Measurements from ENCODE around the gene MICU2. TPM values are rescaled to one million over a fixed set of nuclear protein-coding genes. Genes with fewer than 3 reads are reported as not detected.

Gene MICU2
- total and polyA plus RNA-seq, 7 donors = 23.1 to 104 (median 45.9) TPM

DNA sequence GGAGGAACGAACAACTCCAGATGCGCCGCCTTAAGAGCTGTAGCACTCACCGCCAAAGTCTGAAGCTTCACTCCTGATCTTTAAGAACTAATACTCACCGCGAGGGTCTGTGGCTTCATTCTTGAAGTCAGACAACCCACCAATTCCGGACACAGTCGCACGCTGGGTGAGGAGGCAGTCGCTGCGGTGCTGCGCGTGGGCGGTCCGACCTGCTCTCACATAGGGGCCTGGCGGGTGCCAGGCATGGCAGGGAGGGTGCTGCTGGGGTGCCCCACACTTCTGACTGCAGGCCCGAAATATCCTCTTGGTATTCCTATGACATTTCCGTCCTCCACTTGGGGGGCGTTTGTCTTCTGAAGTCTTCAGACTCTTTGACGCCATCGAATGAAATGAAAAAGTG, 7.4 kb upstream of the MICU2 start:
- no peak overlapping the region for H3K4me3 ChIP-seq
- no peaks in the 10 kb centered on the region for H3K36me3 ChIP-seq
- intact Hi-C loops (cut with DNase I) = no loop called here
- 94% methylated on average over 21 of the region's 21 CpGs for WGBS, 2 donors
- no peaks in the 10 kb centered on the region for H3K4me1 ChIP-seq
- no peaks in the 10 kb centered on the region for H3K27me3 ChIP-seq
- no peak overlapping the region for H3K27ac ChIP-seq
- H3K9me3 ChIP-seq = no peaks in the 10 kb centered on the region
- TF ChIP-seq POLR2AphosphoS5 (IDR thresholded peaks at IDR 0.05) (no peak), EP300 (IDR thresholded peaks at IDR 0.05) (no peak), POLR2A (IDR thresholded peaks at IDR 0.05) (no peak)
- TF ChIP-seq, protein P1, sequence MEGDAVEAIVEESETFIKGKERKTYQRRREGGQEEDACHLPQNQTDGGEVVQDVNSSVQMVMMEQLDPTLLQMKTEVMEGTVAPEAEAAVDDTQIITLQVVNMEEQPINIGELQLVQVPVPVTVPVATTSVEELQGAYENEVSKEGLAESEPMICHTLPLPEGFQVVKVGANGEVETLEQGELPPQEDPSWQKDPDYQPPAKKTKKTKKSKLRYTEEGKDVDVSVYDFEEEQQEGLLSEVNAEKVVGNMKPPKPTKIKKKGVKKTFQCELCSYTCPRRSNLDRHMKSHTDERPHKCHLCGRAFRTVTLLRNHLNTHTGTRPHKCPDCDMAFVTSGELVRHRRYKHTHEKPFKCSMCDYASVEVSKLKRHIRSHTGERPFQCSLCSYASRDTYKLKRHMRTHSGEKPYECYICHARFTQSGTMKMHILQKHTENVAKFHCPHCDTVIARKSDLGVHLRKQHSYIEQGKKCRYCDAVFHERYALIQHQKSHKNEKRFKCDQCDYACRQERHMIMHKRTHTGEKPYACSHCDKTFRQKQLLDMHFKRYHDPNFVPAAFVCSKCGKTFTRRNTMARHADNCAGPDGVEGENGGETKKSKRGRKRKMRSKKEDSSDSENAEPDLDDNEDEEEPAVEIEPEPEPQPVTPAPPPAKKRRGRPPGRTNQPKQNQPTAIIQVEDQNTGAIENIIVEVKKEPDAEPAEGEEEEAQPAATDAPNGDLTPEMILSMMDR (IDR thresholded peaks at IDR 0.05) = no peak
- DNase-seq = no peak

DNA sequence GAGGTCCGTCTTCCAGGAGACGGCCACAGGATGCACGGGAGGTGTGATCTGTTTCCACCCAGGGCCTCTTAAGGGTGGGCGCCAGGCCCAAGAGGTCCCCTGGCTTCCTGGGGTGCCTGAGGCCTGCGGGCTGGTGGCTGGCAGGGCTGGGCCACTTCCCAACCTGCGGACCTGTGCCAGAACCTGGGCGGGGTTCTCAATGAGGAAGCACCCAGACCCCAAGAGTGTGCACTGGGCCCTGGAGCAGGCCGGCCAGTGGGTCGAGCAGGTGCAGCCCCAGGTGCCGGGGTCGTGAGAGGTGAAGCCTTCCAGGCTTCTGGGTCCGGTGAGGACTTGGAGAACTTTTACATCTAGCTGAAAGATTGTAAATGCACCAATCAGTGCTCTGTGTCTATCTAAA, 6.7 kb upstream of the MICU2 start:
- WGBS, 2 donors = 92 to 93% methylated on average over 12 of the region's 12 CpGs
- no peak for DNase-seq

DNA sequence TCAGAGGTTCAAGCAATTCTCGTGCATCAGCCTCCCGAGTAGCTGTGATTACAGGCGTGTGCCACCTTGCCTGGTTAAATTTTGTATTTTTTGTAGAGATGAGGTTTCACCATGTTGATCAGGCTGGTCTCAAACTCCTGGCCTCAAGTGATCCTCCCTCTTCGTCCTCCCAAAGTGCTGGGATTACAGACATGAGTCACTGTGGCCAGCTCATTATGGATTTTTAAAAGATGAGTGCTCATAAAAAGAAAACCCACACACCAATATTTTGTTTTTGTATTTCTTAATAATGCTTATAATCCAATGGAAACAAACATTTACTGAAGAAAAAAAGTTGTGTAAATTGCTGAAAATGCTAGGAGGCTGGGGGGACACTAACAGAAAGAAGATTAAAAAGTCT, 5.0 kb upstream of the MICU2 start:
- intact Hi-C loops (cut with DNase I) = loop anchor here (10.0 kb wide), 2 partner anchors 434 to 1316 kb away; partner anchors contain the start of genes MRPL57 and SKA3
- WGBS, 2 donors = 87 to 89% methylated on average over 4 of the region's 4 CpGs
- no peak overlapping the region for H3K4me3 ChIP-seq
- no peak overlapping the region for H3K27ac ChIP-seq
- TF ChIP-seq, protein P1 (IDR thresholded peaks at IDR 0.05) = no peak
- TF ChIP-seq EP300 (IDR thresholded peaks at IDR 0.05) (no peak), POLR2A (IDR thresholded peaks at IDR 0.05) (no peak), POLR2AphosphoS5 (IDR thresholded peaks at IDR 0.05) (no peak)
- no peaks in the 10 kb centered on the region for H3K9me3 ChIP-seq
- no peaks in the 10 kb centered on the region for H3K36me3 ChIP-seq
- no peaks in the 10 kb centered on the region for H3K4me1 ChIP-seq
- DNase-seq = no peak
- no peaks in the 10 kb centered on the region for H3K27me3 ChIP-seq

More for the DNA sequence above, 6.7 kb upstream of the MICU2 start:
- Histone ChIP-seq H3K4me1 (no peaks in the 10 kb centered on the region), H3K27ac (no peak overlapping the region), H3K36me3 (no peaks in the 10 kb centered on the region), H3K27me3 (no peaks in the 10 kb centered on the region), H3K4me3 (no peak overlapping the region), H3K9me3 (no peaks in the 10 kb centered on the region)
- intact Hi-C loops (cut with DNase I) = no loop called here
- no peak for TF ChIP-seq EP300 (IDR thresholded peaks at IDR 0.05)
- TF ChIP-seq, protein P1 (IDR thresholded peaks at IDR 0.05) = no peak
- TF ChIP-seq POLR2A (IDR thresholded peaks at IDR 0.05) = no peak

DNA sequence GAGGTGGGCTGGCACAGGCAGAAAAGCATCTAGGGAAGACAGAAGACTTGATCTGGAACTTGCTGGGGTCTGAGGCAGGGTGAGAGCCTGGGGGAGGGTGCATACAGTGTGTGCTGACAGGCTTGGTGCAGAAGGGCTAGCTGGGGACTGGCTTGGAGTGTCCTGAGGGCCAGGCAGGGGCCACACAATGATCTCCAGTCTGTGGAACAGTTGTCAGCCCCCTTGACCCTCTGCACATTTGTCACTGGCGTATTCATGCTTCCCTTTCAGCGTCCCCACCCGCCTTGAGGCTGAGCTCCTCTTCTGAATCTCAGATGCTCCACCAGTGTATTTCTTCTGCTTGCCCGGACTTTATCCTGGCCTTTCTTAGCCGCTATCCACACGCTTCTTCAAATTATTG, 2.8 kb upstream of the MICU2 start:
- H3K9me3 ChIP-seq = no peaks in the 10 kb centered on the region
- DNase-seq = no peak
- no peak for TF ChIP-seq EP300 (IDR thresholded peaks at IDR 0.05)
- TF ChIP-seq POLR2AphosphoS5 (IDR thresholded peaks at IDR 0.05) = no peak
- TF ChIP-seq, protein P1 (IDR thresholded peaks at IDR 0.05) = no peak
- TF ChIP-seq POLR2A (IDR thresholded peaks at IDR 0.05) = no peak
- H3K27ac ChIP-seq = no peak overlapping the region
- peaks cover 0 to 9% (median 7%) of the 10 kb centered on the region in 4 donors for H3K4me1 ChIP-seq
- intact Hi-C loops (cut with DNase I) = loop anchor here (10.0 kb wide), 2 partner anchors 432 to 1318 kb away; partner anchors contain the start of genes MRPL57 and SKA3
- 75 to 78% methylated on average over 6 of the region's 6 CpGs for WGBS, 2 donors
- no peaks in the 10 kb centered on the region for H3K36me3 ChIP-seq
- no peaks in the 10 kb centered on the region for H3K27me3 ChIP-seq
- no peak overlapping the region for H3K4me3 ChIP-seq

DNA sequence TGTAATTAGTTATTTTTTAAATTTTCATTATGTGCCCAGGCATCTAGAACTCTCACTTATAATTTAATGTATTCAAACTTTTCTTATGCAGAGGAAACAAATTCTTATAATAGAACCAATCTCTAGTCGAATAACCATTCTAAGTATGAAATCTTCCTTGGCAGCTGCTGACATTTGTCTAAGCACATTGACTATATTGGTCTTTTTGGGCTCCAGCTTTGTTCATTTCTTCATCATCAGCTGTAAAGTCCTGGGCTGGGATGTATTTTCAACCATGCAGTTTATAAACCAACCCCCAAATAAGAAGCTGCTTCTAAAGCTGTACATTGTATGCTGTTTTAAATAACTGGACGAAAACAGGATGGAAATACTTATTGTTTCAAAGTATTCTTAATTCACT, 2.3 kb upstream of the MICU2 start:
- TF ChIP-seq, protein P1 (IDR thresholded peaks at IDR 0.05) = no peak
- TF ChIP-seq EP300 (IDR thresholded peaks at IDR 0.05) (no peak), POLR2AphosphoS5 (IDR thresholded peaks at IDR 0.05) (no peak), POLR2A (IDR thresholded peaks at IDR 0.05) (no peak)
- intact Hi-C loops (cut with DNase I) = loop anchor here (10.0 kb wide), 2 partner anchors 431 to 1319 kb away; partner anchors contain the start of genes MRPL57 and SKA3

More for the DNA sequence above, 2.3 kb upstream of the MICU2 start:
- H3K27ac ChIP-seq = no peak overlapping the region
- no peaks in the 10 kb centered on the region for H3K27me3 ChIP-seq
- no peaks in the 10 kb centered on the region for H3K36me3 ChIP-seq
- H3K4me1 ChIP-seq = peaks cover 0 to 9% (median 7%) of the 10 kb centered on the region in 4 donors
- H3K9me3 ChIP-seq = no peaks in the 10 kb centered on the region
- H3K4me3 ChIP-seq = no peak overlapping the region
- WGBS, 2 donors = 82 to 87% methylated on average over 2 of the region's 2 CpGs
- no peak for DNase-seq
